AG04449 (cell line): ENCODE results near the gene DPH6.

Experiments
- CTCF ChIA-PET: fragments of 350-600 bp; formaldehyde crosslinking; extraction: SDS; loops from one replicate; lab custom pipeline; 2021; ENCODE audit warnings: antibody characterized with exemption; lab: Yijun Ruan, JAX
- POLR2A ChIA-PET: fragments of 400-600, 350-600 bp; formaldehyde crosslinking; extraction: SDS; loops from one replicate; lab custom pipeline; 2020; ENCODE audit warnings: antibody characterized with exemption, inconsistent platforms; lab: Yijun Ruan, JAX
- DNase-seq: peaks from one replicate; pipeline ENCODE4 v3.0.0-alpha.2; 2010; ENCODE audit warnings: low read depth, low spot score
- H3K4me3 ChIP-seq: 2 replicates; pipeline ENCODE4 v1.5.1; 2011; ENCODE audit warnings: low read depth, mild to moderate bottlenecking, control low read depth, low read length
- TF ChIP-seq, protein P1 (sequence below): IDR thresholded peaks from one replicate; pipeline ENCODE4 v1.5.1; 2011; ENCODE audit warnings: mild to moderate bottlenecking, moderate library complexity, low read length, control low read depth, inconsistent platforms; ENCODE audit not compliant: insufficient read depth; ENCODE audit errors: missing control alignments

DPH6 gene

DNA sequence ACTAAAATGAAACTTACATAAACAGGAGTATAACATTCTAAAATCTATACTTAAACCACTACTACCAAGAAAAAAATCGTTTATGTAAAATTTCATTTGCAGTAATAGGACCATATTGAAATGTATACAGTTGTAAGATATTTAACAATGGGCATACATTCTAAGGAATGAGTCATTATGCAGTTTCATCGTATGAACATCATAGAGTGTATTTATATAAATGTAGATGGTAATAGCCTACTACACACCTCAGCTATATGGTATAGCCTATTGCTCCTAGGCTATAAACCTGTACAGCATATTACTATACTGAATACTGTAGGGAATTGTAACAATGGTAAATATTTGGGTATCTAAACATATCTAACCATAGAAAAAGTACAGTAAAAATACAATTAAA lies 79.5 kb downstream of the DPH6 start:
- H3K4me3 ChIP-seq, result no peak overlapping the region
- CTCF ChIA-PET, result interaction anchor here (1.0 to 1.3 kb wide), 4 partner anchors 11 to 387 kb away, joined by 3 to 4 read pairs (median 4); no protein-coding TSS in a partner anchor
- DNase-seq, result no peak
- POLR2A ChIA-PET, result no interaction called here
- TF ChIP-seq, protein P1, sequence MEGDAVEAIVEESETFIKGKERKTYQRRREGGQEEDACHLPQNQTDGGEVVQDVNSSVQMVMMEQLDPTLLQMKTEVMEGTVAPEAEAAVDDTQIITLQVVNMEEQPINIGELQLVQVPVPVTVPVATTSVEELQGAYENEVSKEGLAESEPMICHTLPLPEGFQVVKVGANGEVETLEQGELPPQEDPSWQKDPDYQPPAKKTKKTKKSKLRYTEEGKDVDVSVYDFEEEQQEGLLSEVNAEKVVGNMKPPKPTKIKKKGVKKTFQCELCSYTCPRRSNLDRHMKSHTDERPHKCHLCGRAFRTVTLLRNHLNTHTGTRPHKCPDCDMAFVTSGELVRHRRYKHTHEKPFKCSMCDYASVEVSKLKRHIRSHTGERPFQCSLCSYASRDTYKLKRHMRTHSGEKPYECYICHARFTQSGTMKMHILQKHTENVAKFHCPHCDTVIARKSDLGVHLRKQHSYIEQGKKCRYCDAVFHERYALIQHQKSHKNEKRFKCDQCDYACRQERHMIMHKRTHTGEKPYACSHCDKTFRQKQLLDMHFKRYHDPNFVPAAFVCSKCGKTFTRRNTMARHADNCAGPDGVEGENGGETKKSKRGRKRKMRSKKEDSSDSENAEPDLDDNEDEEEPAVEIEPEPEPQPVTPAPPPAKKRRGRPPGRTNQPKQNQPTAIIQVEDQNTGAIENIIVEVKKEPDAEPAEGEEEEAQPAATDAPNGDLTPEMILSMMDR, result no peak

DNA sequence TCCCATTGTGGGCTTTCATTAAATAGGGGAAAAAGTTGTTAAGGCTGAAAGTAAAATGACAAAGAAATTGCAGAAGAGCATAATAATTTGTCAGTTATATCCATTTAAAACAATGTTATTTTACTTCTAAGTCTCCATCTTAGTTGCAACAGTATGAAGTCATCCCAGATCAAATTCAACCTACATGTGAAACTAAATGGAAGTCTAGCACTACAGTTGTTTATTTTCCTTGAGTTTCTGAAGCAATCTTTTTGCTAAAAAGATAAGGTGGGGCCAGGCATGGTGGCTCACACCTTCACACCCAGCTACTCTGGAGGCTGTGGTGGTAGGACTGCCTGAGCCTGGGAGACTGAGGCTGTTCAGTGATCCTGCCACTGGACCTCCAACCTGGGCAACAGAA lies 80.2 kb downstream of the DPH6 start:
- ChIA-PET POLR2A (no interaction called here), CTCF (interaction anchor here (1.3 kb wide), 1 partner anchor 21 kb away, joined by 4 read pairs; no protein-coding TSS in a partner anchor)
- DNase-seq, result no peak
- TF ChIP-seq, protein P1, result no peak
- H3K4me3 ChIP-seq, result no peak overlapping the region

DNA sequence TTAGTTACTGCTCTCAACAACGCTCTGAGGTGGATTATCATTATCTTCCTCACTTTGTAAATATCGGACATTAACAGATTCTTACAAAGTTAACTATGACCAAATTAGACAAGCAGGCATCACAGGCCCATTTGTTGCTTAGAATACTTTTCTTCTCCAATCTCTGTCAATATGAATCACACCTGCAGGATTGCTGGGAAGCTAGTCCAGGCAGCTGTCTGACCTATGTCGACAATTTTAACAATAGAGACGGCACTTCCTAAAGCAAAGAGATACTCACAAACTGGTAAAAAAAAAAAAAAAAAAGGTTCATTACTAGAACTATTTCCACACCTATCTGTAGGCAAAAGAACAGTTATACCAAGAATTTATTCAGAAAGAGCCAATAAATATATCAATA lies 85.3 kb downstream of the DPH6 start:
- no peak overlapping the region for H3K4me3 ChIP-seq
- CTCF ChIA-PET, result interaction anchor here (1.2 to 8.7 kb wide), 2 partner anchors 16 kb away, joined by 3 to 74 read pairs; no protein-coding TSS in a partner anchor
- POLR2A ChIA-PET, result no interaction called here
- TF ChIP-seq, protein P1, result no peak
- DNase-seq, result no peak

DNA sequence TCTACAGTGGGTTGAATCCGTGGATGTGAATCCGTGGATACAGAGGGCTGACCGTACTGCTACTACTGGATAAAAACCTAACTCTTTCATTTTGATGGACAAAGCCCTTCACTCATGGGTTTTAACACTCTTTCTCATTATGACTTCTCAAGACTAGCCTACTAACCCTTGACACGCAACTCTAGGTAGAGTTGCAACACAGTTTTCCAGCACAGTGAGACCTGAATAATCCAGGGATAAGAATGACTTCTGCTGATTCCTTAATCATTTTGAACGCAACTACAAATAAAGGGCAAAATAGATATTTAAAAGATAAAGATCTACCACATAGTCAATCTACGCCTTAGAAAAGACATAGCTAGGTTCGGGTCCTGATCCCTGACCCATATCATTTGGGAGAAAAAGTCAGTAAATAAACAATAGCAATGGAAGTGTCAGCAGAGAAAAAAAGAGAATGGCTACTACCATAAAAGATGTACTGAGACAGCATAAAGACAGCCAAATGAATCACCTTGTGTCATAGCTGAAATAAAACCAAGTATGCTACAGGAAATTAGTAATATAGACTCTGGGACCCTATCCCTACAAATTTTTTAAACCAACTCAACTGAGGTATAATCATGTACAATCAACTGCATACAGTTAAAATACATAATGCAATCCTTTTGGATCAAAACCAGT lies 87.6 kb downstream of the DPH6 start:
- POLR2A ChIA-PET, result no interaction called here
- CTCF ChIA-PET, result interaction anchor here (1.2 to 8.7 kb wide), 2 partner anchors 14 to 379 kb away, joined by 5 to 74 read pairs; no protein-coding TSS in a partner anchor
- no peak overlapping the region for H3K4me3 ChIP-seq
- TF ChIP-seq, protein P1, result no peak
- no peak for DNase-seq

DNA sequence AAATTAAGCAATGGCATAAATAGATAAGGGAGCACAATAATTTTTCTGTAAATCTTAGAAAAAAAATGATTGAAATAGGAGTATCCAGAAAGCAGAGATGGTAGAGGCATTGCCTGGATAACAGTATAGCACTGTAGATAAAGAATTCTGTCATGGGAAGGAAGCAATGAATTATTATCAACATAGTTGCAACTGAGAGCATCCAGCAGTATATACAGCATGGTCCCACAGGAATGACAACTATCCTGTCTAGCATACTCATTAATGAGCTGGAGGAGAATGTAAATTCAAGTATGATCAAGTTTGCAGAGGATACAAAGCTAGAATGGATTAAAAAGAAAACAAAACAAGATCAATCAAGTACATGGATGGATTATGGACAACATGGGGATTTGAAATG lies 90.8 kb downstream of the DPH6 start:
- CTCF ChIA-PET, result interaction anchor here (1.2 to 8.7 kb wide), 3 partner anchors 11 to 165 kb away, joined by 3 to 74 read pairs (median 5); no protein-coding TSS in a partner anchor
- no peak for DNase-seq
- POLR2A ChIA-PET, result no interaction called here
- TF ChIP-seq, protein P1, result no peak
- H3K4me3 ChIP-seq, result no peak overlapping the region

DNA sequence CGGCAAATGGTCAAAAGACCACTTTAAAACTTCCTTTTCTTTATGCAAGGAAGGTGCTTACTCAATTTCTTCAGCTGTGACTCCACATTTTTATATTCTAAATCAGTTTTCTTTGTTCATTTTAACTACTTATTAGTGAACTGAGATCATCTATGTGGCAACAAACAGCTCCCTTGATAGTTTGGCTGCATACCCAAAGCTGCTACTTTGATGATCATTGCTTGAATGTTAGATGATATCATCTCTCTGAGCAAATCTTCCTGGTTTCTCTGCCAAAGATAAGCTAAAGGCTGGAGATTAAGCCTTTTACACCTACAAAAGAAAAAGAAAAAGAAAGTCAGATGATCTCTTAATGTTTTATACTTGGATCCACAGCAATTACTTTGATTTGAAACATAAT lies 95.5 kb downstream of the DPH6 start:
- POLR2A ChIA-PET, result no interaction called here

More for the DNA sequence above, 95.5 kb downstream of the DPH6 start:
- H3K4me3 ChIP-seq, result no peak overlapping the region
- TF ChIP-seq, protein P1, result no peak
- CTCF ChIA-PET, result interaction anchor here (1.2 to 2.9 kb wide), 3 partner anchors 161 to 372 kb away, joined by 3 to 22 read pairs (median 13); no protein-coding TSS in a partner anchor
- DNase-seq, result peak; percentile 59
